Esophagus mucosa (tissue), 1 donor: ENCODE measurements around the gene PLAGL1. TPM values are rescaled to one million over a fixed set of nuclear protein-coding genes. Genes with fewer than 3 reads are reported as not detected.

ENCODE experiments used
- ATAC-seq: fragments of 200-7000 bp; cut with Tn5 transposase; one replicate; pipeline ENCODE4 v1.9.1; 2020
- total RNA-seq: library from RNA; stranded (reverse); gene quantifications from one replicate; pipeline ENCODE4 v1.2.4, GENCODE V29; 2023
- donor health status: DM: yes; HTN: yes; CAD: no.

The PLAGL1 gene
- total RNA-seq, 1 donor from 2014 or later = 17.9 TPM

GRCh38 chr6:144007478-144008119 is 460 bp downstream of the PLAGL1 start:
- peak; percentile 50 for ATAC-seq

- ATAC-seq = peak; percentile 35
Measured at GRCh38 chr6:144006736-144007477, 1.2 kb downstream of the PLAGL1 start.

GRCh38 chr6:143999406-143999805 is 8.7 kb downstream of the PLAGL1 start:
- ATAC-seq = no peak

GRCh38 chr6:143998686-143999085 is 9.4 kb downstream of the PLAGL1 start:
- ATAC-seq = no peak

- ATAC-seq = no peak
Measured at GRCh38 chr6:143993965-143994646, 14.0 kb downstream of the PLAGL1 start.

GRCh38 chr6:143992285-143992684 is 15.8 kb downstream of the PLAGL1 start:
- no peak for ATAC-seq

GRCh38 chr6:143986463-143987065 is 21.5 kb downstream of the PLAGL1 start:
- no peak for ATAC-seq

- no peak for ATAC-seq
Measured at GRCh38 chr6:143984666-143985065, 23.4 kb downstream of the PLAGL1 start.

- no peak for ATAC-seq
Measured at GRCh38 chr6:143982968-143983367, 25.1 kb downstream of the PLAGL1 start.

- no peak for ATAC-seq
Measured at GRCh38 chr6:143980921-143981320, 27.1 kb downstream of the PLAGL1 start.

- no peak for ATAC-seq
Measured at GRCh38 chr6:143976806-143977349, 31.2 kb downstream of the PLAGL1 start.

- no peak for ATAC-seq
Measured at GRCh38 chr6:143974089-143974488, 34.0 kb downstream of the PLAGL1 start.

GRCh38 chr6:143973097-143973966 is 34.7 kb downstream of the PLAGL1 start:
- no peak for ATAC-seq

- ATAC-seq = no peak
Measured at GRCh38 chr6:143971482-143972205, 36.4 kb downstream of the PLAGL1 start.

GRCh38 chr6:143970456-143971218 is 37.4 kb downstream of the PLAGL1 start:
- ATAC-seq = no peak

- no peak for ATAC-seq
Measured at GRCh38 chr6:143969077-143969476, 39.0 kb downstream of the PLAGL1 start.

- no peak for ATAC-seq
Measured at GRCh38 chr6:143967706-143968376, 40.2 kb downstream of the PLAGL1 start.

GRCh38 chr6:143966312-143966711 is 41.7 kb downstream of the PLAGL1 start:
- ATAC-seq = no peak

GRCh38 chr6:143965503-143966171 is 42.4 kb downstream of the PLAGL1 start:
- peak; percentile 45 for ATAC-seq
